ENCODE measurements around the gene NOB1.

GRCh38 chr16:69754143-69754468, 620 bp downstream of the NOB1 start:
- TF ChIP-seq MAX (CRISPR knock-in tag; IDR thresholded peaks at IDR 0.05) = no peak
- no peak for TF ChIP-seq HDAC2 (IDR thresholded peaks at IDR 0.05)
- TF ChIP-seq HDAC1 (IDR thresholded peaks at IDR 0.05) = no peak
- no peak for TF ChIP-seq HDGF (IDR thresholded peaks at IDR 0.05)
- no peak for TF ChIP-seq CTCF (IDR thresholded peaks at IDR 0.05 in 2 of 3, conservative IDR thresholded peaks at IDR 0.05 in 1 of 3; ENCODE audit: insufficient read depth in 2 of 3, low read depth in 1 of 3, low read length in 3 of 3)
- no peak for TF ChIP-seq POLR2A (conservative IDR thresholded peaks at IDR 0.05)
- no peak for TF ChIP-seq E2F1 (CRISPR knock-in tag; IDR thresholded peaks at IDR 0.05)

All from K562 (cell line).